Progenitor cell of endocrine pancreas (in vitro differentiated cells): Measurements from ENCODE around the gene PABPC3. TPM values are rescaled to one million over a fixed set of nuclear protein-coding genes. Genes with fewer than 3 reads are reported as not detected.

Experiments
- DNase-seq: peaks from one replicate; pipeline ENCODE4 v3.0.0; 2021; ENCODE audit warnings: low spot score; ENCODE audit not compliant: unreplicated experiment
- H3K27ac Mint-ChIP-seq: 2 replicates; pipeline ENCODE4 v1.8.0; 2021; ENCODE audit warnings: mild to moderate bottlenecking, moderate library complexity, mixed read lengths
- H3K27me3 Mint-ChIP-seq: 2 replicates; pipeline ENCODE4 v1.8.0; 2021; ENCODE audit warnings: mixed read lengths
- H3K36me3 Mint-ChIP-seq: 2 replicates; pipeline ENCODE4 v1.8.0; 2022; ENCODE audit warnings: mixed read lengths; ENCODE audit not compliant: insufficient read depth
- H3K4me1 Mint-ChIP-seq: 2 replicates; pipeline ENCODE4 v1.8.0; 2021; ENCODE audit warnings: low read depth, mixed read lengths
- H3K4me3 Mint-ChIP-seq: 2 replicates; pipeline ENCODE4 v1.8.0; 2021; ENCODE audit warnings: low read depth, mild to moderate bottlenecking, moderate library complexity, mixed read lengths
- H3K9me3 Mint-ChIP-seq: 2 replicates; pipeline ENCODE4 v1.8.0; 2021; ENCODE audit warnings: low read depth, mixed read lengths
- total RNA-seq: library from RNA; stranded (reverse); gene quantifications from 2 replicates; pipeline ENCODE4 v1.2.1, GENCODE V29; 2021
- TF ChIP-seq, protein P1 (sequence below): fragments of 200-600 bp; sonication (generic); IDR thresholded peaks from one replicate; pipeline ENCODE4 v1.5.0; 2021; ENCODE audit warnings: antibody characterized with exemption, mild to moderate bottlenecking; ENCODE audit not compliant: unreplicated experiment

Gene PABPC3
- total RNA-seq, 1 donor from 2014 or later = 0.26 TPM

- H3K36me3 Mint-ChIP-seq = no peaks in the 10 kb centered on the region
- peaks cover 11% of the 10 kb centered on the region for H3K9me3 Mint-ChIP-seq
- no peak overlapping the region for H3K4me3 Mint-ChIP-seq
- TF ChIP-seq, protein P1, sequence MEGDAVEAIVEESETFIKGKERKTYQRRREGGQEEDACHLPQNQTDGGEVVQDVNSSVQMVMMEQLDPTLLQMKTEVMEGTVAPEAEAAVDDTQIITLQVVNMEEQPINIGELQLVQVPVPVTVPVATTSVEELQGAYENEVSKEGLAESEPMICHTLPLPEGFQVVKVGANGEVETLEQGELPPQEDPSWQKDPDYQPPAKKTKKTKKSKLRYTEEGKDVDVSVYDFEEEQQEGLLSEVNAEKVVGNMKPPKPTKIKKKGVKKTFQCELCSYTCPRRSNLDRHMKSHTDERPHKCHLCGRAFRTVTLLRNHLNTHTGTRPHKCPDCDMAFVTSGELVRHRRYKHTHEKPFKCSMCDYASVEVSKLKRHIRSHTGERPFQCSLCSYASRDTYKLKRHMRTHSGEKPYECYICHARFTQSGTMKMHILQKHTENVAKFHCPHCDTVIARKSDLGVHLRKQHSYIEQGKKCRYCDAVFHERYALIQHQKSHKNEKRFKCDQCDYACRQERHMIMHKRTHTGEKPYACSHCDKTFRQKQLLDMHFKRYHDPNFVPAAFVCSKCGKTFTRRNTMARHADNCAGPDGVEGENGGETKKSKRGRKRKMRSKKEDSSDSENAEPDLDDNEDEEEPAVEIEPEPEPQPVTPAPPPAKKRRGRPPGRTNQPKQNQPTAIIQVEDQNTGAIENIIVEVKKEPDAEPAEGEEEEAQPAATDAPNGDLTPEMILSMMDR = no peak
- peaks cover 3% of the 10 kb centered on the region for H3K4me1 Mint-ChIP-seq
- H3K27me3 Mint-ChIP-seq = peaks cover 7% of the 10 kb centered on the region
- no peak overlapping the region for H3K27ac Mint-ChIP-seq
- DNase-seq = no peak
These were observed 36.0 kb upstream of the PABPC3 start for GRCh38 chr13:25059958-25060357.

DNA sequence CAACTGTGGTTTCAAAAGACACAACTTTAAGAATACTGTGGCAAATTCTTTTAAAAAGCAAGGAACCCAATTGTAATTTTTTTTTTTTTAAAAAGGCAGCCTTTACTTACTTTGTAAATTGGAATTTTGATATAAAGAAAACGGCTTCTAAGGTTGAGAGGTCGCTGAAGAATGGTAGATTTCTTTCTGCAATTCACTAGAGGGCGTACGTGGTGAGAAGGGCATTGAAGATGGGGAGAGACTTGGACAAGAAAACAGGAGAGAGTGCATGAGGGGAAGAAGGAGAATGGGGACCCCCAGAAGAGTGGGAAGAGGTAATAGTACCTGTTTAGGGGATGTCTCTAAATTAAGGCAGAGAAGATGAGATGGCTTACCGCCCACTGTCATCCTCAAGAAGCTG lies 33.5 kb upstream of the PABPC3 start:
- no peak for DNase-seq
- Mint-ChIP-seq H3K4me3 (no peak overlapping the region), H3K9me3 (peaks cover 11% of the 10 kb centered on the region)

DNA sequence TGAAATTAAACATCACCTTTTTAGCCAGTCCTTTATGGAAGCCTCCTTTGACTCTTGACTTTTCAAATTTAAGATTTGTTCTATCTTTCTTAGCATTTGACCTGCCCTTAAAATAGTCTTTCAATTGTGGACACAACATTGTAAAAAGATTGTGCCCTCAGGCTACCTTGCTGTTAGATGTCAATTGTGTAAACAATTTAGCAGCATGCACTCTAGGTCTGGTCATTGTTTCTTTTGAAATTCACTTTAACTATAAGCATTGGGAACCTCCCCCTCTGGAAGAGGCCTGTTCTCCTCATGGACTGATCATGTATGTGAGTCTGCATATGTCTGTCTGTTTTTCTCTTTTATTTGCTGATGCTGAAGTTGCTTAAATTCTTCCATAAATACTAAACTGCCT lies 31.5 kb upstream of the PABPC3 start:
- Mint-ChIP-seq H3K4me1 (peaks cover 3% of the 10 kb centered on the region), H3K4me3 (no peak overlapping the region), H3K27ac (no peak overlapping the region), H3K27me3 (peaks cover 21% of the 10 kb centered on the region), H3K36me3 (no peaks in the 10 kb centered on the region), H3K9me3 (peaks cover 7% of the 10 kb centered on the region)
- DNase-seq = no peak
- TF ChIP-seq, protein P1 = no peak

More for the DNA sequence above, 33.5 kb upstream of the PABPC3 start:
- TF ChIP-seq, protein P1 = no peak
- Mint-ChIP-seq H3K36me3 (no peaks in the 10 kb centered on the region), H3K27ac (no peak overlapping the region), H3K27me3 (peaks cover 13% of the 10 kb centered on the region), H3K4me1 (peaks cover 3% of the 10 kb centered on the region)

- no peak overlapping the region for H3K4me3 Mint-ChIP-seq
- no peak for DNase-seq
- peaks cover 7% of the 10 kb centered on the region for H3K9me3 Mint-ChIP-seq
- peaks cover 31% of the 10 kb centered on the region for H3K27me3 Mint-ChIP-seq
- peaks cover 7% of the 10 kb centered on the region for H3K4me1 Mint-ChIP-seq
- TF ChIP-seq, protein P1 = no peak
- no peaks in the 10 kb centered on the region for H3K36me3 Mint-ChIP-seq
- no peak overlapping the region for H3K27ac Mint-ChIP-seq
These were observed 29.8 kb upstream of the PABPC3 start for GRCh38 chr13:25065974-25066770.

DNA sequence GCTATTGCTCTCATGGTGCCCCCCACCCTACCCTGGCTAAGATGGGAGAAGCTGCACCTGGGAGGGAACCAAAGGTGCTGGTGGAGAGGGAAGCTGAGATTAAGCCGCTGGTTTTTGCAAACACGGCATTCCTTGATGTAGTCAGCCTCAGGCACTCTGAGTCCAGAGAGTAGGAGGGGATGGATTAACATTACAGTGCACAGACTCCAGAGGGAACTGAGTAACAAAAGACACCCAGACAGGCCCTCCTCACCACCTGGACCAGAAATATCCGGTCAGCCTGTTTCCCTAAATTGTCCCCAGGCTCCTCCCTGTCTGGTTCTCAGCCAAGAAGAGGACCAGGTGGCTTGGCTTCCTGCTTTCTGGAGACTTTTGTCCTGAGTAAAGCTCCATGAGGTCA lies 28.9 kb upstream of the PABPC3 start:
- Mint-ChIP-seq H3K4me1 (peaks cover 7% of the 10 kb centered on the region), H3K9me3 (peaks cover 7% of the 10 kb centered on the region), H3K27me3 (peaks cover 31% of the 10 kb centered on the region), H3K27ac (no peak overlapping the region), H3K4me3 (no peak overlapping the region), H3K36me3 (no peaks in the 10 kb centered on the region)
- no peak for DNase-seq
- TF ChIP-seq, protein P1 = no peak
